Measurements from ENCODE around the gene VIM.

VIM gene

GRCh38 chr10:17228091-17229015, at the start of gene VIM:
VIM (plus strand) TSS chr10:17228241; CDS start chr10:17229423, 1,182 bp downstream.
- DNase-seq (ENCODE audit: low spot score), result peak; percentile 90

- no peak for DNase-seq (ENCODE audit: low spot score)
Measured at GRCh38 chr10:17179002-17179401, 49.0 kb upstream of the VIM start.

- no peak for DNase-seq (ENCODE audit: low spot score)
Measured at GRCh38 chr10:17181110-17181509, 46.9 kb upstream of the VIM start.

- no peak for DNase-seq (ENCODE audit: low spot score)
Measured at GRCh38 chr10:17181751-17182150, 46.3 kb upstream of the VIM start.

- no peak for DNase-seq (ENCODE audit: low spot score)
Measured at GRCh38 chr10:17183110-17183509, 44.9 kb upstream of the VIM start.

GRCh38 chr10:17185873-17186272, 42.2 kb upstream of the VIM start:
- no peak for DNase-seq (ENCODE audit: low spot score)

GRCh38 chr10:17188644-17189172, 39.3 kb upstream of the VIM start:
- DNase-seq (ENCODE audit: low spot score), result no peak

- DNase-seq (ENCODE audit: low spot score), result no peak
Measured at GRCh38 chr10:17190602-17191001, 37.4 kb upstream of the VIM start.

GRCh38 chr10:17195083-17195482, 33.0 kb upstream of the VIM start:
- DNase-seq (ENCODE audit: low spot score), result no peak

- DNase-seq (ENCODE audit: low spot score), result no peak
Measured at GRCh38 chr10:17196045-17196444, 32.0 kb upstream of the VIM start.

- no peak for DNase-seq (ENCODE audit: low spot score)
Measured at GRCh38 chr10:17196573-17196972, 31.5 kb upstream of the VIM start.

GRCh38 chr10:17199351-17199804, 28.7 kb upstream of the VIM start:
- peak; percentile 21 for DNase-seq (ENCODE audit: low spot score)

- peak; percentile 23 for DNase-seq (ENCODE audit: low spot score)
Measured at GRCh38 chr10:17200001-17200911, 27.8 kb upstream of the VIM start.

- DNase-seq (ENCODE audit: low spot score), result peak; percentile 91
Measured at GRCh38 chr10:17200912-17201793, 26.9 kb upstream of the VIM start, which contains the start of gene TRDMT1. TRDMT1 (minus strand) TSS chr10:17201672; CDS start chr10:17201634, 38 bp downstream.

GRCh38 chr10:17201794-17202116, 26.3 kb upstream of the VIM start:
- DNase-seq (ENCODE audit: low spot score), result no peak

GRCh38 chr10:17202506-17202905, 25.5 kb upstream of the VIM start:
- no peak for DNase-seq (ENCODE audit: low spot score)

GRCh38 chr10:17202999-17203398, 25.0 kb upstream of the VIM start:
- no peak for DNase-seq (ENCODE audit: low spot score)

- DNase-seq (ENCODE audit: low spot score), result no peak
Measured at GRCh38 chr10:17203416-17203815, 24.6 kb upstream of the VIM start.

GRCh38 chr10:17206210-17206709, 21.8 kb upstream of the VIM start:
- peak; percentile 62 for DNase-seq (ENCODE audit: low spot score)

GRCh38 chr10:17208476-17208875, 19.6 kb upstream of the VIM start:
- DNase-seq (ENCODE audit: low spot score), result no peak

GRCh38 chr10:17209302-17209701, 18.7 kb upstream of the VIM start:
- no peak for DNase-seq (ENCODE audit: low spot score)

Data from AG08395 (cell line).